Loucy (cell line): ENCODE measurements around the gene PTPRN2.
"Not testable (repeated sequence)": the region's sequence is repeated elsewhere in the genome, so short reads cannot be mapped to it uniquely, and the experiment has no call there.

Experiments used
- CTCF ChIP-seq: fragments of 200-600 bp; sonication (generic); conservative IDR thresholded peaks from 2 replicates; pipeline ENCODE4 v1.5.1; 2014; ENCODE audit warnings: mild to moderate bottlenecking, antibody characterized with exemption, low read length
- EZH2phosphoT487 ChIP-seq: fragments of 200-600 bp; IDR thresholded peaks from 2 replicates; pipeline ENCODE4 v1.6.1; 2018; ENCODE audit warnings: antibody characterized with exemption, mild to moderate bottlenecking, moderate library complexity, borderline replicate concordance

GRCh38 chr7:158147431-158147830, 440.2 kb downstream of the PTPRN2 start:
- TF ChIP-seq CTCF, EZH2phosphoT487: not testable (repeated sequence)
